GM19452 (cell line): ENCODE results near the gene VIT.
"Not testable (repeated sequence)": the region's sequence is repeated elsewhere in the genome, so short reads cannot be mapped to it uniquely, and the experiment has no call there.

Experiments used
- ATAC-seq: cut with Tn5 transposase; IDR thresholded peaks from one replicate; pipeline ENCODE4 v1.9.1; 2021; ENCODE audit not compliant: unreplicated experiment

The VIT gene

DNA sequence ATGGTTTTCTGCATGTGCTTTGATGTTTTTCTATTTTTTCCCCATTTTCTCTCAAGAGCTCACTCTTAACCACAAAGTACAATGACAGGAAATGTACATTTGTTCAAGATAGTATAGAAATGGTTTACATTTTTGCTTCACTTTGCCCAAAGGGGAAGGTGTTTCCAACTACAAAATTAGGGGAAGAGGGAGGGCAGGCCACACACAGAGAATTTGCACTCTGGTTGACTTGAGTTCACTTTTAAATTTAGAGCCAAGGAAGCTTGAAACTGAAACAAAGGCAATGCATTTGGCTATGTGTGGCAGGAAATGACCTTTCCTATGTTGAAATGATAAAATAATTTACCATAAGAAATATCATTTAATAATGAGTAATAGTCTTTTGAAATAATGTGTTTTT, 19.1 kb upstream of the VIT start:
- ATAC-seq = no peak

DNA sequence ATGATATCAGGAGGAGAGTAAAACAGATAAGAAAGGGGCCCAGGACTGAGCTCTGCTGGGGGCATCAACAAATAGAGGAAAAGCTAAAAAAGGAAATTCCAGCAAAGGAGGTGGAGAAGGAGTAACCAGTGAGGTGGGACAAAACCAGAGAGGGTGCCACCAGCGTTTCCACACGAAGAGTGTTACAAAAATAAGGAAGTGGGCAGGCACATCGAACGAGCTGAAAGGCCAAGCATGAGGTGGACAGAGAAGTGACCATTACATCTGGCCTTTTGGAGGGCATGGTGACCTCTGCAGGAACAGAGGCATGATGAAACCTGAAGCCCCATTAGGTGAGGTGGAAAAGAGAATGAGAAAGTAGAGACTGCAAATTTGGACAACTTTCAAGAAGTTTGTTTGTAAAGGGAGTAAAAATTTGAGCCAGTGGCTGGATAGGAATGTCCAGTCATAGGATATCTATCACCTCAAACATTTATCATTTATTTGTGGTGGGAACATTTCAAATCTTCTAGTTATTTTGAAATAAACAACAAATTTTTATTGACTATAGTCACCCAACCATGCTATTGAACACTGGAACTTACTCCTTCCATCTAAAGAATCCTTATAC, 18.4 kb upstream of the VIT start:
- no peak for ATAC-seq

DNA sequence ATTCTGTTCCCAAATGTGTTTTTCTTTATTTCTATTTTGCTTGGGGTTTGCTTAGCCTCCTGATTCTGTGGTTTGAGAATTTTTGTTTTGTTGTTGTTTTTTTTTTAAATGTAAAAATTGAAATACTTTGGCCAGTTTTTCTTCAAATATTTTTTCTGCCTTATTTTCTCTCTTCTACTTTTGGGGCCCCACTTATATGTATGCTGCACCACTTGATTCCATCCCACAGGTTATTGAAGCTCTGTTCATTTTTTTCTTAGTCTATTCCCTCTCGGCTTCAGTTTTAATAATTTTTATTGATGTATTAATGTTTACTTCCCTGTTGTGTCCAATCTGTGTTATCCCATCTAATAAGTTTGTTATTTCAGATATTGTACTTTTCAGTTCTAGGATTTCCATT, 17.7 kb upstream of the VIT start:
- ATAC-seq = no peak

DNA sequence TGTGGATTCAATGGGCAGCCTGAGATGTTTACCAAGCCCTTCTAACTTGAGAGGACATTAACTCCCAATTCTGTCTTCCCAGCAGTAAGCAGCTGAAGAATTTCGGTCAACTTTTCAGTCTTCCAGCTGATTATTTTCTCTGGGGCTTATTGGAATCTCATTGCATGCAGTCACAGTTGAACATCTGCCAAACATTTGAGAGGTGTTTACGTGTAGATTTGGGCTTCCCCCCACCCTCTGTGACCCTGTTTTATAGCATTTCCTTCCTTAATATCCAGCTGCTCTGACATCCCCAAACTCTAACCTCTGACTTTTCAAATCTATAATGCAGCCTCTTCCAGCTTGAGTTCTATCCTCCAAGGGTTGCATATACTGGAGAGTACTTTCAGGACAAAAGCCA, 16.5 kb upstream of the VIT start:
- no peak for ATAC-seq

DNA sequence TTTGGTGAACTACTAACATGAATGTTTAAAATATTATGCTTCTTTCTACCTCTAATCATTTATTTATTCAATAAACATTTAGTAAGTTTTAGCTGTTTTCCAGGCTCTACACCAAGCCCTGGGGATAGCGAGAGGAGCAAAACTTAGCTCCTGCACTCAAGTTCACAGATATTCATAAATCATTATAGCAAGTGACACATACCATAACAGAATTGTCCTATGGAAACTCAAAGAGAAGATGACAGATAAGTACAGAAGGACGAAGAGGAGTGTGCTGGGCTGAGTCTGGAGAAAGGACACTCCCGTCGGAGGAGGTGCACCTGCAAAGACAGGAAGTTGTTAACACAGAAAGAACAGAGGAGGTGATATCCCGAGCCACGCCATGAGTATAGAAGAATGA, 13.9 kb upstream of the VIT start:
- no peak for ATAC-seq

DNA sequence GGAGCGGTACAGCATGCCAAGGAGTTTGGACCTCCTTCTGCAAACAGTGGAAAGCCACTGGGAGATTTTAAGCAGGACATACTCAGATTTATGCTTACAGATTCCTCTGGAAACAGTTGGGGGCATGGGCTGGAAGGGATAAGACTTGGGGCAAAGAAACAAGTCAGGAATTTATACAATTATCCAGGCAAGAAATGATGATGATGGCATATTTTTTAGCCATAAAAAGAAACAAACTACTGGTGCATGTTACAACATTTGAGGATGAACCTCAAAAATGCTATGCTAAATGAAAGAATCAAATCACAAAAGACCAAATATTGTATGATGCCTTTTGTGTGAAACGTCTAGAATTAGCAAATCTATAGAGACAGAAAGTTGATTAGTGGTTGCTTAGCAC, 13.5 kb upstream of the VIT start:
- no peak for ATAC-seq

DNA sequence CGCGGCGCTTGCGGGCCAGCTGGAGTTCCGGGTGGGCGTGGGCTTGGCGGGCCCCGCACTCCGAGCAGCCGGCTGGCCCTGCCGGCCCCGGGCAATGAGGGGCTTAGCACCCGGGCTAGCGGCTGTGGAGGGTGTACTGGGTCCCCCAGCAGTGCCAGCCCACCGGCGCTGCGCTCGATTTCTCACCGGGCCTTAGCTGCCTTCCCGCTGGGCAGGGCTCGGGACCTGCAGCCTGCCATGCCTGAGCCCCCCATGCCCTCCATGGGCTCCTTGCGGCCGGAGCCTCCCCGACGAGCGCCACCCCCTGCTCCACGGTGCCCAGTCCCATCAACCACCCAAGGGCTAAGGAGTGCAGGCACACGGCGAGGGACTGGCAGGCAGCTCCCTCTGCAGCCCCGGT, 8.2 kb upstream of the VIT start:
- ATAC-seq = not testable (repeated sequence)

DNA sequence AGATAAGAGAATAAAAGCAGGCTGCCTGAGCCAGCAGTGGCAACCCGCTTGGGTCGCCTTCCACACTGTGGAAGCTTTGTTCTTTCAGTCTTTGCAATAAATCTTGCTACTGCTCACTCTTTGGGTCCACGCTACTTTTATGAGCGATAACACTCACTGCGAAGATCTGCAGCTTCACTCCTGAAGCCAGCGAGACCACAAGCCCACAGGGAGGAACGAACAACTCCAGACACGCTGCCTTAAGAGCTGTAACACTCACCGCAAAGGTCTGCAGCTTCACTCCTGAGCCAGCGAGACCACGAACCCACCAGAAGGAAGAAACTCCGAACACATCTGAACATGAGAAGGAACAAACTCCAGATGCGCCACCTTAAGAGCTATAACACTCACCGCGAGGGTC, 7.5 kb upstream of the VIT start:
- not testable (repeated sequence) for ATAC-seq

DNA sequence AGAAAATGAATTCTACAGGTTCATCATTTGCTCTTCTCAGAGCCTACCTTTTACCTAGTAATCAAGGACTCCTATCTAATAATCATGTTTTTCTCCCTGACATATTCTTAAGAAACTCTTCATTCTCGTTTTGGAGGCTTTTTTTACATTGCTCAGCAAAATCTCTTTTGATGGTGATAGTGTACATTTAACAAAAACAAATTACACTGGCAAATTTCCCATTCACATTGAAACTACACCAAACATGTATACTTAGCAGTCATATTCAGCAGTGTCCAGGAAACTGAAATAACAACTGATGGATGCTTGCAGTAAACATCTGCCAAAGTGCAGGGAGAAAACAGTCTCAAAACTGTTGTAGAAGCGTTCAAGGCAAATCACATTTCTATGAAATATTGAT, 4.4 kb upstream of the VIT start:
- no peak for ATAC-seq

DNA sequence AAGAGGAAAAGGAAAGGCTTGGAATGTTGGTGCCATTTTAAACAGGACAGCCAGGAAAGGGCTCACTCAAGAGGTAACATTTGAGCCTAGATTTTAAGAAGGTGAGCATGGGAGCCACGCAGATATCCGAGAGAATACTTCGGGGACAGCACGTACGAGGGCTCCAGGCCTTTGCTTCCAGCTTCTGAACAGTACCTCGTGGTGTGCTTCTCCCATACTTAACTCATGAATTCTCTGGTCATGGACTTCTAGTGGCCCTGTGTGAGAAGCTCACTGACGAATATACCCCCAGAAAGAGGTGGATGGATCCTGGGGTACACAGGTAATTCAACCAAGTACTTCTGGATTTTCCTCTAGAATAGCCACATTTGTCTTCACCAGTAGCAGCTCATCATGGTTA, 2.7 kb upstream of the VIT start:
- no peak for ATAC-seq

DNA sequence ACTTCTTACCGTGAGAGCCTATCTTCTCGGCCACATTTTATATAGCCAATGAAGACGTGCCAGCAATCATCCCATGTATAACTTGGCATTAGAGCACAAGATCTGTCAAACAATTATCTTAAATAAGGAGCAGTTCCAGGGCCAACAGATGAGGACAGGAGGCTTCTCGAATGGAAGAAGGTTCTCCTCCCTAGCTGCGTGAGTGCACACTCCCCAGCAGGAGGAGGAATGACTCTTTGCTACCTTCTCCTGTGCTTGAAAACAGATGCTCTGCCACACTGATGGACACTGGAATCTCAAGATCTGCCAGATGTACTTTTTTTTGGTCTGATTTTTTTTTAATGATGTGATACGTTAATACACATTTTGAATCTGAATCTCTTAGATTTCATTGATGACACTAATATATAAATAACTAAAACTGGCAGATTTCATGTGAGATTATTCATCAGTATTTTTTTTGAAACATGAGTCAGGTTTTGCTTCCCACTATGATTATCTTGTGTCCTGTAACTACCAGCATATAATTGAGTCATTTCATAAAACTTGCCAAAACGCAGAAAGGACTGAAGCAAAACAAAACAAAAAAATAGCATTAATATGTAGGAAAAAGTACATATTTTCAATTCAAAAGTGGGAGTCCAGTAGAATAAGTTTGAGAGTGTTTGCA, 626 bp upstream of the VIT start:
- ATAC-seq = no peak

DNA sequence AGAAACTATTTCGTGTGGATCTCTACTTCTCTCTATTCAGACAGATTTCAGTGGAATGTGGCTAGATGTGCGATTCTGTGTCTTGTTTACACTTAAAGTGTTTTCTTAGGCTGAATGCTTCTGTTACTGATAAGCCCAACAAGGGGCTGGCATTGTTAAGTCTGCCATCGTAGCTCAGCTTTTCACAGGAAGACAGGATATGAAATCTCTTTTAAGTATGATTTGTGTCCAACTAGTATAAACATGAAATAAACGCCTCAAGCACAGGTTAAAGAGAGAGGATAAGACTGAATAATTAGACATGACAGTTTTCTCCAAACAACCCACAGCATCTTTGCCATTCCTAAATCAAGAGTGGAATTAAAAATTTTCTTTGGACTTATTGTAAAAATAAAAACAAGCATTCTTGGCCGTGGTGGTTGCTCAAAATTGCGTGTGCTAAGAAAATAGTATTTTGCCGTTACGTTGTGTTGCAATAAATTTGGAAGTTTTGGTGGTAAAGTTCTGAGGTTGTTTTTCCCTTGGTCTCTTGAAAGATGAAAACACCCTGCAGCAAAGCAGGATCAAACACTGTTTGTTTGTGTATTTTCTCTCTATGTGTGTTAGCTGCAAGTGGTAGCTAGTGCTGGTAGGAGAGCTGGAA, 1.0 kb downstream of the VIT start:
- no peak for ATAC-seq

DNA sequence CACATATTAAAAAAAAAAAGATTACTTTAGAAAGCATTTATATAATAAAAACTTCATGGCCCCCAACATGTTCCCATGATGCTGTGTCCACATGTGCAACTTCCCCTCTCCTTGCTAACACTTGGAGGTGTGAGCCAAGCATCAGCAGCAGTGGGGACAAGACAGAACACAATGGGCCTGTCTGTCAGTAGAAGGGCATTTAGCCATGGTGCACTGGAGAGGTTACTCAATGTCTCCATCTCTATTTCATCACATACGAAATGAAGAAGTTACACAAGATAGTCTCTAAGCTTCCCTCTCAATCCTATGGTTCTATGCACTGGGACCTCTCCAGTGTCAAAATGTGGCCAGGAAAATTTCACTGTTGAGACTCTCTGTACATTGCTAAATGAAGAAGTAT, 2.5 kb downstream of the VIT start:
- ATAC-seq = no peak

DNA sequence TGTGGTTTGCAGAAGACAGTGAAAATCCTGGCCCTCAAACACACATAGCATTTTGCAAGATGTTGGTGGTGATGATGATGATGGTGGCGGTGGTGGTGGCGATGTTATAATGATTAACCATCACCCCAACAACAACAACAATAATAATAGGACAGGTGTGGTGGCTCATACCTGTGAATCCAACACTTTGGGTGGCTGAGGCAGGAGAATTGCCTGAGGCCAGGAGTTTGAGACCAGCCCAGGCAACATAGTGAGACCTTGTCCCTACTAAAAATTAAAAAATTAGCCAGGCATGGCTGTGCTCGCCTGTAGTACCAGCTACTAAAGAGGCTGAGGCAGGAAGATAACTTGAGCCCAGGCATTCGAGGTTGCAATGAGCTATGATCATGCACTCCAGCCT, 3.8 kb downstream of the VIT start:
- ATAC-seq = no peak

DNA sequence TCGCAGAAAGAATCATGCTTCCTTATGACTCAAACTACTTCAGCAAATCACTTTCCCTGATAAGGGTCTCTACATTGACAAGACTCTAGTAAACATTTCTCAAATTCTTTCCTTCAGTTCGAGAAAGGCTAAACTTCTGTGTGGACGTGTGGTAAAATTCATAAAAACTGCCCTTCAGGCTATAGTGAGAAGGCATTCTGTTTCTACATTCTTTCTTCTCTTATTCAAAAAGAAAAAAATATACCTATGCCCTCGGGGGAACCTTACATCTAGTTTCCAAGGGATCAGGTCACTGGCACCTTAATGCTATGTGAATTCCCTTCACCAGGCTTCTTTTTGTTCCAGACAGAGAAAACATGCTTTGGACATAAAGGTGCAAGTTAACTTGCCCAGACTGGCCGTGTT, 4.9 kb downstream of the VIT start:
- no peak for ATAC-seq

DNA sequence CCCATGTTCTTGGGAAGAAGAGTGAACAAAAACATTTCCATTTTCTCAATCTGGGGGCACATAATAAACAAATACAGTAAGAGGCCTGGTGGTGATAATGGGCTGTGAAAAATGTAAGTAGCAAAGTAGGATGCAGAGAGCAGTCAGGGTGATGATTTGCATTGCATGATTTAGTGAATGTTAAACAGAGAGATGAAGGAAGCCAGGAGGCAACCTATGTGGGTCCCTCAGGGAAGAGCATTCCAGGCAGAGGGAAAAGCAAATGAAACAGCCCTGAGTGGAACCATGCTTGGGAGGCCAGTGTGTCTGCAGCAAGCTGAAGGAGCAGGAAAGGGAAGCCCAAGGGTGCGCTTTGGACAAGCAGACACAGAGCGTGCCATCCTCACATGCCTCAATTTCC, 5.4 kb downstream of the VIT start:
- ATAC-seq = no peak

DNA sequence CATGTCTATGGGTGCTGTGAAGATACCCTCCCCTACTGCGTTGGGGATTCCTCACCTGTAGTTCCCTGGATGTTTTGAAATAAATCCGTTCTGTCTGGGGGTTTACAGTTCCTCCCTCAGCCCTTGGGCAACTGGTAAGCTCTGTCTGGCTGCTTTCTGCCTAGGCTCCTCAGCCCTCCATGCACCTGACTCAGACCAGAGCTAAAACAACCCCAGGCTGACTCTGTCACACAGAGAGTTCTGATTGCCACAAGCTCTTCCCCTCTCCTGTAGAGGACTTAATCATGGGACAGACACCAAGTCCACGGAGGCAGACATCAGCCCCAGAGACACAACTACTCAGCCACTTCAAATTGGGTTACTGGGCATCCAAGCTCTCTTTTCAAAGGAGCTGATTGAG, 6.3 kb downstream of the VIT start:
- no peak for ATAC-seq

DNA sequence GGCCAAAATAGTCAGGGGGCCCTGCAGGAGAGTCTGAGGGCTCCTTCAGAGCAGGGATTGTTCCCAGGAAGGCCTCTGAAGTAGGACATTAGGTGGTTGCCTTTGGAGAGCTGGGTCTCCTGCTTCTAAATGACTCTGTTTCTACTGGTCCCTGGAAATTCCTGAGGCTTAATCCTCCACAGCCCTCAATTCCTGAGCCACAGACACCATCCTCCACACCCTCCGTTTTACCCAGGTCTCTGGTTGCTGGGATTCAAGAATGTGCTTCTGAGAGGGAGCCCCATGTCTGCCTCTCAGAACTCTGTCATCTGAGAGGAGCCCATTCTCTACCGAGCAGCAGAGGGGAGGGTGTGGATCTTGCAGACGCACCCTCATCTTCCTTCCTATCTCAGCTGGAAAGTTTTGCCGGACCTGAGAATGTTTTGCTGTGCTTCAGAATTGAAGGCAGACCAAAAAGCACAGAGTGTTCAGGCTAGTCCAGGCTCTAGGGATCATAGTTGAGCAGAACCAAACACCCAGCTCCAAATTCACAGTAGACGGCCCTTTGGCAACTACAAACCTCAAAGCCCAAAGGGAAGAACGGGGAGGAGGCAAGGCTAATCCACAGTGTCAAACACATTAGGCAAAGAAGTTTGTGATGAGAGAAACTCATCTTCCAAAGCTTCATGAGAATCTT, 8.1 kb downstream of the VIT start:
- ATAC-seq = no peak

DNA sequence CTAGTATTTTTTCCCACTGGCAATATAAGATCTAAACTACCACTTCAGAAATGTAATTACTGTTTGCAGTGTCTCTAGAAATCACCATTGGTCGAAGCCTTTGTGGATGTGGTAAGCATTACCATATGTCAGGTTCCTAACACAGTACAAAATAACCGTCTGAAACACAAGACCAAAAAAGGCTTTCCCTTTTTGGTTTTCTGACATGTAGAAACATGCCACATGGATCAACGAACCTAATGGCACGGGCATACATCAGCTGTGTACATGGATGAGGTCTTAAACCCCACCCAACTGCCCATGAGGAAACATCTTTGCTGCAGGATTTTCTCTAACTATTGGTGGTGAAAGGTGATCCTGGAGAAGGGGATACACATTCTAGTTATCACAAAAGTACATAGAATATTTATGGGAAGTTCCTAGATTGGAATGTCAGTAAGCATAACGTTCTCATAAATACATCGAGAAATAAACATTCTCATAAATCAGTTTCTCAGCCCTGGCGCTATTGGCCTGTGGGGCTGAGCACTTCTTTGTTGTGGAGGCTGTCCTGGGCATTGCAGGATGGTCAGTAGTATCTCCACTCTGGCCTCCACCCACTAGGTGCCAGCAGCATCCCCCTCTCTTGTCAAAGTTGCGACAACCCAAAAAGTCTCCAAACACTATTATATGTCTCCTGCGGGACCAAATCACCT, 9.0 kb downstream of the VIT start:
- no peak for ATAC-seq

DNA sequence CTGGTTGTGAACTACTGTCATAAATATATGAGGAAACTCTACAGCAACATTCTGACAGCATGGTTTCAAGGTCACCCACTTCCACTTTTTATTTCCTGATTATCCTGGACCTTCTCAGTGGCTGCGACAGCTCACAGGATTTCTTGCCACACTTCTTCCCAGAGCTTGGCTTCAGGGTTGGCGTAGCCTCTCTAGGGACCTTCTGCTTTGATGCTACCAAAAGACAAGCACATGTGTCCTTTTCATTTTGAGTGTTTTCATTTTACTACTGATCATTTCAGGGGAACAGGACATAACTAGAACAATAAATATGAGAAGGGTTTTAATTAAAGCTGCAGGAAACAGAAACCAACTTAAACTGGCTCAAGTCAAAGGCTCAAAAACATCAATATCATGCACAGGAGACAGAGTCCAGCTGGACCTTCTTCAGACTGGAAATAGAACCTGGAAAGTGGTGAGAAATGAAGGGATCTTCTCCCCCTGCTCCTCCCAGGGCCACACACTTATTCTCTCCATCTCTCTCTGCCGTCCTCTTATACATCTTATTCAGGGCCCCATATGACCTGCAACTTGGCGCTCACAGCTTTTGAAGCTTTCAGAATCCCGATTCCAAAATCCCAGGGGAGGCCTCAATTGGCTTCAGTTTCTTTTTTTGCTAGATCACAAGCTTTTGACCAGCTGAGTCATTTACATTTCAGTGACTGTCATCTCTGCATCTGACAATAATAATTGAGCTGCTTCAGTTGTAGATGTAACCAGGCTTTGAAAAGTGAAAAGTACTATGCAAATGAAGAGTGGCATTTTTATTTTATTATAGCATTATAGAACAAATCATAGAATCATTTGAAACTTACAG, 9.7 kb downstream of the VIT start:
- ATAC-seq = no peak

DNA sequence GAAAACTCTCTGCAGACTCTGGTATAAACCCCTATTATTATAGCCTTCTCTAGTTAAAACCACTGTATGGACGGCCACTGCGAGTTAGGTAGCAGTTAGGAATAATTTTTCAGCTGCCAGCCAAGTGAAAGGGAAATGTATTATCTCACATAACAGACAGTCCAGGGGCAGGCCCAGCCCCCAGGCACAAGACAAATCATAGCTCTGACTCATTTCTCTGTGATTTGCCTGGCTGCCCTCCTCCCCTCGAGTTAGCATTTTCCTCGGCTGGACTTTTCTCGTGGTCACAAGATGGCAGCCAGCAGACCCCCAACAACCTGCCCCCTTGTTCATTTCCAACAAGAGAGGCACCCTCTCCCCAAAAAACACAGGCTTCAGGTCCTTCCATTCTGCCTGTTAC, 10.5 kb downstream of the VIT start:
- ATAC-seq = no peak
